ENCODE data around the gene PERM1.

The PERM1 gene

GRCh38 chr1:930633-931138, 51.2 kb downstream of the PERM1 start:
- DNase-seq: no peak

DNA sequence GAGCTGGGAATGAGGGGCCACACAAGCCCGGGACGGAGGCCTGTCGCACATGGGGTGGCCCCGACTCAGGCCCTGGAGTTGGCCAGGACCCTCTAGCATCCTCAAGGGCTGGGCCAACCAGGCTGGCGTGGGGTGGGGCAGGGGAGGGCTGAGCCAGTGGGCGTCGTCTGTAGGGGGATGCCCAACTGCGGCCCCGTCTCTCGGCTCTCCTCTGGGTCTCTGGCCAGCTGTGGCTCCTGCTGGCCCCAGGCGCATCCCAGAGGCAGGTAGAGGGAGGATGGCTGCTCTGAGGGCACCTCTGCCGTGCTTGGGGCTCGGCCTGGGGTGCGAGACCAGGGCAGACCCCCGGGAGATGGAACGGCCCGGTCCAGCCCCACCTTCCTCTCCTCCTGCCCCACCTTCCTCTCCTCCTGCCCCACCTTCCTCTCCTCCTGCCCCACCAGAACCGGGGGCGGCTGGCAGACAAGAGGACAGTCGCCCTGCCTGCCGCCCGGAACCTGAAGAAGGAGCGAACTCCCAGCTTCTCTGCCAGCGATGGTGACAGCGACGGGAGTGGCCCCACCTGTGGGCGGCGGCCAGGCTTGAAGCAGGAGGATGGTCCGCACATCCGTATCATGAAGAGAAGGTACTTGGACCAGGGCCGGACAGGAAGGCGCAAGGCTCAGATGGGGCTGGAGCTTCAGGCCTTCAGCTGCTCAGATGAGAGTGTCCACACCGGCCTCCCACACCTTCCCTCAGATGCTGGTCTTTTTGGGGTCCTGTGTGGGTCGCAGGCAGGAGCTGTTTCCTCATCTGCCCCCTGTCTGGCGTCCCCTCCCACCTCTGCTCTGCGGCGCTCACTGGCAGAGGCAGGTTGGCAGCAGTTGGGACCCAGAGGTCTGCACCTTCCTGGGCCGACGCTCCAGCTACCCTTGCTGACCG, 51.9 kb downstream of the PERM1 start:
- no peak for DNase-seq

DNA sequence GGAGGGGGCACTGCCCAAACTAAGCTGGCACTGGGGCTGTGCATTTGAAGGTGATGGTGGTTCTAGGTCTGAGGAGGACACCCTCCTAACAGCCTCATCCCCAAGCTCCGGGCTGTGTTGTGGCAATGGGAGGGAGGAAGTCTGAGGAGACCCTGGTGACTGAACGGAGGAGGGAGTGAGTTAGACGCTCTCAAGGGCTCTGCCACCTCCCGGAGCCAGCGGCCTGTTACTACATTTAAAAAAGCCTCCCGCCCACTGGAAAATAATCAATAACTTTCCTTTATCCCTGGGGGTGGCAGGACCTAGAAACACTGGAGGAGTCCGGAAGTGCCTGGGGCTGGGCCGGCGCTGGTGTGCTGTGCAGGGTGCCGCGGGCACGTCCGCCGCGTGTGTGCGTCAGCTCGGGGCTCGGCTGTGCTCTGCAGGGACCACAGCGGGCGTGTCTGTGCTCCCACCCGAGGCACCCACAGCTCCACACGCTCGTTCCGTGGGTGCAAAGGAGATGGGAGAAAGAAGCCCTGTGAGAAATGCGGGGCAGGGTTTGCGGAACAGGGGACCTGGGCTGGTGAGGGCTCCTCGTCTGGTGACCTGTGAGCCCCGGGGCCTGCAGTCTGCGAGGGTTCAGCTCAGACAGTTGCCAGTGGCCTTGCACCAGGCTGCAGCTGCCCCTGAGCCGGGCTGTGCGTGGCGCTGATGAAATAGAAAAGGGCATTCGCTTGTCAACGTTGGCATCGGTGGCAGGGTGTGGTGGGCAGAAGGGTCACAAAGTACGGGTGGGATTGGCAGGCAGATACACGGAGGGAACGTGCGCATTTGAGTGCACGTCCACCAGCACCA, 52.9 kb downstream of the PERM1 start:
- no peak for DNase-seq

DNA sequence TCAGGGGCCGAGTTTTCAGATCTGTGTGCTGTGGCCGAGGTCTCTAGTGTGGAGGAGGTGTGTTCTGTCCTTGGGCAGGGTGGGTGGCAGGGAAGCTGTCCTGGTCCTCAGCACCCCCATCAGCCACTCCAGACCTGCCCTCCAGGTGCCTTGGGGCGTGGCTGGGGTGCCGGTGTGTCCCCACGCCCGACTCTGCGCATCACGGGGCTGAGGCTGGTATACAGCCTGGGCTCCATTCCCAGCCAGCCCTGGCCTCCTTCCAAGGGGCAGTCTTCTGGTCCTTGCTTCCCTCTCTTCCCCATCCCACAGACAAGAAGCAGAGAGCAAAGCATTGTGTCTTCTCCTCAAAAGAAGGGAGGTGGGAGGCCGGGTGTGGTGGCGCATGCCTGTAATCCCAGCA, 54.1 kb downstream of the PERM1 start:
- no peak for DNase-seq

DNA sequence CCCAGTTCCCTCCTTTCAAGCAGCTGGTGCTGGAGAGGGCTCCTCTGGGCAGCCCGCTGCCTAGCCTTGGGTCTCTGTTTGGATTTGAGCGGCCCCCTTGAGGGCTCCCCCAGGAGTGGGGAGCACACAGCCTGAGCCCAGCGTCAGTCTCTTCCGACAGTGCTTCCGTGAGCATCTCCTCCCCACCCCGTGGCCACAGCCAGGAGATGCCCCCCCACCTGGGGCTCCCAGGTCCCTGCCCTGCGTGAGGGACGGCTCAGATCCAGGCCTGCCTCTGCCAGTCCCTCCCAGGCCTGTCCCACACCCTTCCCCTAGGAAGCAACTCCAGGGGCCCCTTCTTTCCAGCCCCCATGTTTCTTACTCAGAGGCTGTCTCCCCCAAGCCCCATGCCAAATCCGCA, 54.7 kb downstream of the PERM1 start:
- DNase-seq: no peak

- no peak for DNase-seq
These were observed 56.1 kb downstream of the PERM1 start for GRCh38 chr1:925561-926421.
